ENCODE measurements around the gene DHRS2.

- TF ChIP-seq EP300 (IDR thresholded peaks at IDR 0.05), result no peak
- no peak for TF ChIP-seq POLR2A (IDR thresholded peaks at IDR 0.05; ENCODE audit: low read depth)
Observed at GRCh38 chr14:23610090-23610814, 25.9 kb upstream of the DHRS2 start.
